Measurements from ENCODE around the gene POC1A.

Gene POC1A

DNA sequence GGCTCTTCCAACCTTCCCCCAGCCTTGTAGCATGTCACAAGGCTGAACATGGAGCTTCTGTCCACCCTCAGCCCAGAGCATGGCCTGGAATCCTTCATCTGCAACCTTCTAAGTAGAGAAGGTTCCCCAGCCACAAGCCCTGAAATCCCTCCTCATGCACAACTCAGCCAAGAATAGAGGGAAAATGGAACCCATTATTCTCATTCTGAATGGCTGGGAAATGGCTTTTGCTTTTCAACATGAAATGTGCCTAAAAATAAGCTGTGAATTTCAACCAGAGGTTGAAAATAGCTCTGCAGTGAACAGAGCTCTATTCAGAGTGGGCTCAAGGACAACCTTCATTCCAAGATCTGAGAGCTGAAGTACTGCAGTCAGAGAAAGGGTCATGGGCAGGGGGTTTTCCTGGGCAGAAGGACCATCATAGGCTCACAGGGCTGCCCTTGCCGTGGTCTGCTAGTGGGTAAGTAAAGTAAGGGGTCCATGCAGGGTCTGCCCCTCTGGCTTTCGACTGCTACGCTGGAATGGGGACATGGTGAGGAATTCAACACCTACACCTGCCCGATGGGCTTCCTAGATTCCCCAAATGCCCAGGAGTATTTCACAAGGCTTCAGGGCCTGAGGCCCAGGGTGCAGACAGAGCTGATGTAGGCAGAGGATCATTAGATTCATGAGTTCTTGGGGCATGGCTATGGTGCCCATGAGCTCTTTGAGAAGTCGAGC is 35.9 kb downstream of the POC1A start:
- H3K4me3 Mint-ChIP-seq = no peak overlapping the region
- no peak for ATAC-seq
- H3K36me3 Mint-ChIP-seq = no peaks in the 10 kb centered on the region
- H3K4me1 Mint-ChIP-seq = no peaks in the 10 kb centered on the region
- no peak for DNase-seq (ENCODE audit: low spot score in 2 of 2)
- no peak overlapping the region for H3K27ac Mint-ChIP-seq
- no peaks in the 10 kb centered on the region for H3K9me3 Mint-ChIP-seq

DNA sequence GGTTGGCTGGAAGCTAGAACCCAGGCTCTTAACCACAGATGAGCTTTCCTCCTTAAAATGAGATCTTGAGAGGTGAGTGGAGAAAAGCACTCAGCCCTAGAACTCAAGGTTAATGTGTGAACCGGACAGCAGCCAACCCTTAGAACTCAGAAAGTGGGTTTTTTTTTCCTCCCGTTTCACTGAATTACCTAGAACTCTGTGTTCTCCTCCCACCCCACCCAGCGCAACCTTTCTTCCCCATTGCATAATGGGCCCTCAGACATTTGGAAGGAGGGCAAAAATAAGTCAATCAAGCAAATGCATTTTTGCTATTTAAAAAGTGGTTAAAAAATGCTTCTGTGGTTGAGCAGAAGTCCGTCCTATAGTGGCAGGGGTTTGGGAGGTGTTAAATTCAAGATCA is 36.7 kb downstream of the POC1A start:
- Mint-ChIP-seq H3K36me3 (no peaks in the 10 kb centered on the region), H3K9me3 (no peaks in the 10 kb centered on the region), H3K27ac (no peak overlapping the region), H3K4me1 (no peaks in the 10 kb centered on the region), H3K4me3 (no peak overlapping the region)
- no peak for ATAC-seq
- DNase-seq (ENCODE audit: low spot score in 2 of 2) = no peak

DNA sequence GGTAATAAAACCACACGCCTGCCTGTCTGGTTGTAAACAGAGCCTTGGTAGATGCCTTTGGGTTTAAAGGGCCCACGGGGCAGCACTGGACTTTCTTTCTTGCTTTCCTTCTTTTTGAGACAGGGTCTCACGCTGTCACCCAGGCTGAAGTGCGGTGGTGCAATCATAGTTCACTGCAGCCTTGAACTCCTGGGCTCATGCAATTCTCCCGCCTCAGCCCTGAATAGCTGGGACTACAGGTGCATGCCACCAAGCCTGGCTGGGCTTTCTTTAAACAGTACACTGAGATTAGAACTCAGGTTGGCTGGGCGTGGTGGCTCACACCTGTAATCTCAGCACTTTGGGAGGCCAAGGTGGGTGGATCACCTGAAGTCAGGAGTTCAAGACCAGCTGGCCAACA is 42.2 kb downstream of the POC1A start:
- no peak for DNase-seq (ENCODE audit: low spot score in 2 of 2)
- Mint-ChIP-seq H3K4me3 (no peak overlapping the region), H3K4me1 (no peaks in the 10 kb centered on the region), H3K36me3 (no peaks in the 10 kb centered on the region), H3K27ac (no peak overlapping the region), H3K9me3 (no peaks in the 10 kb centered on the region)
- no peak for ATAC-seq

DNA sequence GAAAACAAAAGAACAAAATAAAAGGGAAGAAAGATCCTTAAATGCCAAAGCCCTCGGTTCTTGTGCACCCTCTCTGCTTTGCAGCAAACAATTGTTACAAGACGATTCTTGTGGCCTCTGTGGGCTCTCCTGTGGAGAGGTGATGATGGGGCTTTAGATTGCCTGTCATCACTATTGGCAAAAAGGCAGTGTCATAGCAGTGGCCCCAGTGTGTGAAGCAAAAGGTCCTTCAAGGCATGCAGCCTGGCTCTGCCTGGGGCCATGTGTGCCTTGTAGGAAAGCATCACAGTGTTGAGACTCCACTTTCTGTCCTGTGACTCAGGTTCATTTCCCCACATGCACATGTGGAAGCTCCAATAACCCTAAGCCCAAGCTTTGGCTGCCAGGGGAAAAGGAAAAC is 43.7 kb downstream of the POC1A start:
- no peaks in the 10 kb centered on the region for H3K4me1 Mint-ChIP-seq
- H3K4me3 Mint-ChIP-seq = no peak overlapping the region
- H3K27ac Mint-ChIP-seq = peak overlapping the region; percentile 68
- ATAC-seq (no peak), DNase-seq (ENCODE audit: low spot score in 2 of 2) (no peak)
- H3K9me3 Mint-ChIP-seq = no peaks in the 10 kb centered on the region
- no peaks in the 10 kb centered on the region for H3K36me3 Mint-ChIP-seq

DNA sequence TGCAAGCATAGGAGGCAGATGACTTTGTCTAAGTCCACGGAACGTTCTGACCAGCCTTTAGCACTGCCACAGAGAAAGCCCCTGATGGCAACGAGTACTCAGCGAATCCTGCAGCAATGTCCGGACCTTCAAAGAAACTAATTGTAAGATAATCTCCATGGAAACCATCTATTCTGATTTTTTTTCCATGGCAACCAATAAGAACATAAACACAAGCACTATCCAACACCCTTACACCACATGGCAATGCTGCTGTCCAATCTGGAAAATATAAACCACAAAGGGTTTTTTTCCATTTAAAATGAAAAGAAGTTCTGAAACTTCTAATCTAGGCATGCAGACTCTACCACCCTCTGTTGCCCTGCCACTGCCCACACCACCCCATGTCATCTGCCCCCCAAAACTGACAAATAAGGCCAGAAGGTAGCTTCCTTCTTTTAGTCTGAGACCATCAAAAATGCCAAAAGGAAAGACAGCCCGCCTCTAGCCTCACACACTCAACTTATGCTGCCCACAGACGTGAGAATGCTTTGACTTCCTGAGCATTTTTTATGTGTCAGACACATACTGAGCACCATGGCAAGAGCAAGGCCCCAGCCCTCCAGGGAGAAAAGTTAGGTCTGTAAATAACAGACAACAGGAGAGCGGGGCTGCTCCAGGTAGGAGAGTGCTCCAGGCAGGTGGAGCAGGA is 44.5 kb downstream of the POC1A start:
- H3K9me3 Mint-ChIP-seq = no peaks in the 10 kb centered on the region
- no peak overlapping the region for H3K4me3 Mint-ChIP-seq
- peak overlapping the region; percentile 68 for H3K27ac Mint-ChIP-seq
- DNase-seq (ENCODE audit: low spot score in 2 of 2) (no peak), ATAC-seq (no peak)
- H3K36me3 Mint-ChIP-seq = no peaks in the 10 kb centered on the region
- H3K4me1 Mint-ChIP-seq = no peaks in the 10 kb centered on the region

DNA sequence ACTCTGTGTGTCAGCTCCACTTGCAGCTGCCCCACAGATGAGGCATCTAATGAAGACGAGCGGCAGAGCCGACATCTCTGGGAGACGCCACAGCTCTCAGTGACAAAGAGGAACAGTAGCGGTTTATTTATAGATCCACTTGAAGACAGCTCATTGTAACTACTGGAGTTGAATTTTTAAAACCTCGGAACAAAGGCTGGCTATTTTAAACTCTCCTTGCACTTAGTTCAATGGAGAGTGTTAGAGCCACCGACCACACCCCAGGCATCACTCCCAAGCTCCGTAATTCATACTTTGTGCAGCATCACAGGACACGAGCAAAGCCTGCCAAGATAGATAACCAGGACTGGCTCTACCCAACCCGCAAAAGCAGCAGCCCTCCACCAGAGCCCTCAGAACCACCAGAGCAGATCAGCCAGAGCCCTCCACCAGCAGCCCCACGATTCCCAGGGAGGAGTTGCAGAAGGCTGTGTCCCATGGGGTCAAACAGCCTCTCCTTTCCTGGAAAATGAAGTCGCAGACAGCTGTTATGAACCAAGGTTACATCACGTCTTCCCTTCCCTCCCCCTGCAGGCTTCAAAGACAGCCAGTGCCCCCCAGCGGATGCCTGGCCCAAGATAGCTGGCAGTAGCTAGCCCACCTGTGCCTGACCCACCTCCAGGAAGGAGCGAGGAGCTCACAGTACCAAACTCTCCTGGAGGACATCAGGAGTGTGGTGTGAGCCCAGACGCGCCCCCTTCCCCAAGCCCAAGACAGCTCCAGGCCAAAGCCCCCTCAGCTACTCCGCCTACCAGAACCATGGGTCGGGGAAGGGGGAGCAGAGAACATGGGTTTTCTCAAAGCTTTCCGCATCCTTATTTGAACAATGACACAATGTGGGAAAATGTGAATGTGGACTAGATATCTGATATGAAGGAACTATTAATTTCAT is 45.7 kb downstream of the POC1A start:
- no peak for ATAC-seq
- Mint-ChIP-seq H3K27ac (peak overlapping the region; percentile 30), H3K9me3 (no peaks in the 10 kb centered on the region), H3K4me3 (no peak overlapping the region), H3K36me3 (no peaks in the 10 kb centered on the region), H3K4me1 (no peaks in the 10 kb centered on the region)
- no peak for DNase-seq (ENCODE audit: low spot score in 2 of 2)

DNA sequence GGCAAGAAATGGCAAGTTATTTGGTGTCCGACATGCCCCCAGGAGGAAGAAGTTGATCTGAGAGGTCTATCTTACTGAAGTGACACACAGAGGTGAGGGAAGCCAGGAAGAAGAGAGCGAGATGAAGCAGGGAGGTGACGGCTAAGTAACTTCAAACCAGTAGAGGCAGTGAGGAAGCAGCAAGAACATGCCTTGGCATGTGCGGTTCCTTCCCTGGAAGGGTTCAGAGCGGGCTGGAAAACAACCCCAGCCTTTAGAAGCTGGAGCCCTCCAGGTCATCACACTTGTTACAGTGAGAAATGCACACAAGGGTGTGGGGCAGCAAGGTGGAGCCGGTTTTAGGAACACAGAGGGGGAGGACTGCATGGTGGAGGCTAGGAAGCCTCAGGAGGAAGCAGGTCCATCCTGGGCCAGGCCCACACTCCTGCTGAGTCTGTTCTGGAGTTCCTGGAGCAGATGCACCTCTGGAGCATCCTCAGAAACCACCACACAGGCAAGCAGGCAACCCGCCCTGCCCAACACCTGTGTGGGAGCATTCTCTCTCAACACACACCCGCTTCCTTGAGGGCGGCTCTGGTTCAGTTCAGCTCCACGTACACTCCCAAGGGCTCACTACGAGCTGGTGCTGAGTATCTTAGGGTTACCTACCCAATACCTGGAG is 47.1 kb downstream of the POC1A start:
- H3K9me3 Mint-ChIP-seq = no peaks in the 10 kb centered on the region
- H3K36me3 Mint-ChIP-seq = no peaks in the 10 kb centered on the region
- no peak for ATAC-seq
- H3K27ac Mint-ChIP-seq = peak overlapping the region; percentile 17
- no peaks in the 10 kb centered on the region for H3K4me1 Mint-ChIP-seq
- H3K4me3 Mint-ChIP-seq = no peak overlapping the region
- DNase-seq (ENCODE audit: low spot score in 2 of 2) = no peak

DNA sequence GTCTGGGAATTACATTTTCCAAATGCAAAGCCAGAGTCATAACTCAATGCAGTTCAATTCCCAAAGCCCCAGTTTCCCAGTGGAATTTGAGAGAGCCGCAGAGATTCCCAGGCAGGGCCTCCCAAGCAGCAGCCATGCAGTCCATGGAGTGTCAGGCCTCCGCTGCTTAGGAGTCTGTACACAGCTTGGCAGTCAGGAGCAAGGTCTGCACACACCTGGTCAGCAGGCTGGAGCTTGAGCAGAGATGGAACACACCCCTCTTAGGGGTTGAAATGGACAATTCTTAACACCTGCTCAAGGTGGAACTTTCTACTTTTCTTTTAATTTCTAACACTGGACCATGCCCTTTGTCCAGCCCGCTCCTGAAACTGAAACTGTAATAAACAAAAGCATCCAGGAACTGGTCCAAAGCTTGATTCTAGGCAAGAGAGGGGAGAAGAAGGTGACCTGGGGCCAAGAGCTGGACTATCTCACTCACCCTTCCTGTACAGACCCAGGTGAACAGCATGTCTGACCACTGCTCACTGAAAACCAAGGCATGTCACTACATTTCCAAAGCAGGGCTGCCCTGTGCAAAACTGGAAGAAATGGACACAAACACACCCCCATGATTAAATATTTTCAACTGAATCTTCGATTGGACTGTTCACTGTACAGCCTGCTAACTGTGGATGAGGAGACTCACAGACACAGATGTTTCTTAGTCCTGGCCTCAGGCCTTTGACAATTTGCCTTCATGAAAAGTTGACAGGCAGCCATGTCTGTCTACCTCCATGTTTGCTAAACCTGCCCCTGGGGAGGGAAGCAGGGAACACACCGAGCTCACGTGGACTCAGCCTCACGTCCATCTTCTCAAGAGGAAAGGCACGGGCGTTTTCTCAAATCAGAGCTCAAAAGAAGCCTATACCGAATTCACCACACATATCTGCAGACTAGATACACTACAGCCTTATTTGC is 49.3 kb downstream of the POC1A start:
- H3K4me1 Mint-ChIP-seq = peaks cover 4% of the 10 kb centered on the region
- H3K4me3 Mint-ChIP-seq = no peak overlapping the region
- H3K27ac Mint-ChIP-seq = peak overlapping the region; percentile 34
- ATAC-seq (no peak), DNase-seq (ENCODE audit: low spot score in 2 of 2) (no peak)
- H3K36me3 Mint-ChIP-seq = no peaks in the 10 kb centered on the region
- H3K9me3 Mint-ChIP-seq = peaks cover 5% of the 10 kb centered on the region

DNA sequence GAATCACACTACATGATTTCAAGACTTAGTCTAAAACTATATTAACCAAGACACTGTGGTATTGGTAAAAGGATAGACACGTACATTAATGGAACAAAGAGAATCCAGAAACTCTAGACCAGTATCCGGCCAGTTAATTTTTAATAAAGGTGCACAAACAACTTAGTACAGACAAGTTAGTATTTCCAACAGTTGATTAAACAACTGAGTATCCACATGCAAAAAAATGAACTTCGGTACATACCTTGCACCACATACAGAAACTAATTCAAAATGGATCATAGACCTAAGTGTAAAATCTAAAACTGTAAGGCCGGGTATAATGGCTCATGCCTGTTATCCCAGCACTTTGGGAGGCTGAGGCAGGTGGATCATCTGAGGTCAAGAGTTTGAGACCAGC is 51.3 kb downstream of the POC1A start:
- Mint-ChIP-seq H3K4me1 (peaks cover 8% of the 10 kb centered on the region), H3K4me3 (no peak overlapping the region), H3K36me3 (no peaks in the 10 kb centered on the region), H3K27ac (no peak overlapping the region), H3K9me3 (peaks cover 5% of the 10 kb centered on the region)
- DNase-seq (ENCODE audit: low spot score in 2 of 2) (no peak), ATAC-seq (no peak)

DNA sequence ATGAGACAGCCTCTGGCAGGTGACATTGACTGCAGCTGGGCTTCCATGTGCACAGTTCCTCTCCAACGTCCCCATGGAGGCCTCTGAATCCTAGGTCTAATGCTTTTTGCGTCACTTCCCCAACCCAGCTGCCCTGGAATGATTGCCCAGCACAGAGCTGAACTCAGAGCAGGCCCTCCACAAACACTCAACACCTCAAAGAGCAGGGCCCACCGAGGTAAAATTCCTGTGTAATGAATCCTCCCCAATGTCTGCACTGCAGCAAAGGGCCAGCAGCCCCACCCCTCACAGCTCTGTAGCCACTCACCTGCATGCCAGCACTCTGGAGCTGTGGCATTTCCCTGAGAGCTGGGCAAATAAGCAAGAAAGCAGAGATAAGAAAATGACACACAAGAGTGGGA is 55.2 kb downstream of the POC1A start:
- no peak for DNase-seq (ENCODE audit: low spot score in 2 of 2)
- H3K27ac Mint-ChIP-seq = peak overlapping the region; percentile 62
- H3K4me1 Mint-ChIP-seq = peaks cover 8% of the 10 kb centered on the region
- peaks cover 5% of the 10 kb centered on the region for H3K9me3 Mint-ChIP-seq
- no peak overlapping the region for H3K4me3 Mint-ChIP-seq
- H3K36me3 Mint-ChIP-seq = peaks cover 2% of the 10 kb centered on the region
- no peak for ATAC-seq

DNA sequence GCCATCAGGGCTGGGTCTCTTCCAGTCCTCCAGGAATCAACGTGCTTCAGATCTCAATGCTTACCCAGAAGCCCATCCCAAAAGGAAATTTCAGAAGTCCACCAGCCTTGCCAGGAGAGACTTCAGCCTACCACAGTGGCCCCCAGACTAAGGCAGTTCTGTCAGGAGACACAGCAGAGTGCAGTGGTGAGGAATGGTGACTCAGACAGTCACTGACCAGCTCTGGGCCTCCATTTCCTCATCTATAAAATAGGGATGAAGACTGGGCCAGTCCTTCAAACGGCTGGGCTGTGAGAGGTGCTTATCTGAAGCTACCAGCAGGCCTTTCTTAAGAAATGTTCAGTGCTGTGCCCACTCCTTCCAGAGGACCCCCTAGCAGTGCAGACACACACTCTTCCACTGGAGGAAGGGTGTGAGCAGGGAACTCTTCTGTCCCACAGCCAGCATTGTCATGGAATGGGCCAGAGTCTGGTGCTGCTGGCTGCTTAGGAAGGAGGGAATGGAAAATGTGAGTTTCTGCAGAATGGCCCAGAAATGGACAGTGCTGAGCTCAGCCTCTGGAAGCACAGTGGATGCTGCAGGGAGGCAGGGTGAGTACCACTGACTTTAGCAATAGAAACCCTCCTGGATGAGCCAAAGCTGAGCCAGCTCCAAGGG is 56.2 kb downstream of the POC1A start:
- Mint-ChIP-seq H3K9me3 (peaks cover 5% of the 10 kb centered on the region), H3K27ac (no peak overlapping the region), H3K4me3 (no peak overlapping the region), H3K4me1 (peaks cover 8% of the 10 kb centered on the region), H3K36me3 (peaks cover 6% of the 10 kb centered on the region)
- ATAC-seq = no peak
- DNase-seq (ENCODE audit: low spot score in 2 of 2) = no peak

DNA sequence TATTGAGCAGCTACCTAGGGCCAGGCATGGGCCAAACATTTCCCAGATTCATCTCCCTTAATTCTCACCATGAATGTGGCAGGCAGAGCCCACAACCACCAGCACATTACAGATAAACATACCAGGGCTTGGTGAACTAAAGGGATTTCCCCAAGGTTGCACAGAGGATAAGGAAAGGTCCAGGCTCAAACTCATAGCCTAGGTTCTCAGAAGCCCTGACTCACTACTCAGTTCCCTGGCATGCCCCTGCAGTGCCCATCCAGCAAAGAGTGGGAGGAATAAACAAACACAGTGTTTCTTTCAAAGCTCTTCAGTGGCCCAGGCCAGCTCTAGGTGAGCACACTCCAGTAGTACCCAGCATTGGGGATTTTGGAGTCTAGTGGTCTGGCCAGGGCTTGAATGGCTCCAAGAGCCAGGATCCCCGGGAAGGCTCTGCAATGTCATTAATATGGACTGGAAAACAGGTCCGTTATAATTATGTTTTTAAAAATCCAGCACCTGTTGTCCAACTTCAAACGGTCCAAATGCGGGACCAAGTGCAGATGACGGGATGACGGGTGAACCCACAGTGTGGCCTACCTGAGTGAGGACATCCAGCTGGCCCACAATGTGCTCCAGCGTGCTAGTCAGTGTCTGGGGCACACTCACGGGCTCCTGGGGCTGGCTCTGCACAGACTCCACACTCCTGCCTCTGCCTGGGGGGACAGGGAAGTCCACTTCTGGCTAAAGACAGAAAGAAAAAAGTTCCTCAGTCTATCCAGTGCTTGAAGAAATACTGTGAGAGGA is 58.0 kb downstream of the POC1A start:
- peaks cover 8% of the 10 kb centered on the region for H3K4me1 Mint-ChIP-seq
- H3K9me3 Mint-ChIP-seq = peaks cover under 1% of the 10 kb centered on the region
- no peak overlapping the region for H3K4me3 Mint-ChIP-seq
- DNase-seq (ENCODE audit: low spot score in 2 of 2) (no peak), ATAC-seq (peak; percentile 56)
- peaks cover 6% of the 10 kb centered on the region for H3K36me3 Mint-ChIP-seq
- H3K27ac Mint-ChIP-seq = peak overlapping the region; percentile 84
